GM19025 (cell line): ENCODE measurements around the gene C17orf107.

Source experiments
- ATAC-seq: cut with Tn5 transposase; IDR thresholded peaks from one replicate; pipeline ENCODE4 v1.9.1; 2021; ENCODE audit warnings: mild to moderate bottlenecking, low read depth, moderate library complexity; ENCODE audit not compliant: unreplicated experiment

The C17orf107 gene

DNA sequence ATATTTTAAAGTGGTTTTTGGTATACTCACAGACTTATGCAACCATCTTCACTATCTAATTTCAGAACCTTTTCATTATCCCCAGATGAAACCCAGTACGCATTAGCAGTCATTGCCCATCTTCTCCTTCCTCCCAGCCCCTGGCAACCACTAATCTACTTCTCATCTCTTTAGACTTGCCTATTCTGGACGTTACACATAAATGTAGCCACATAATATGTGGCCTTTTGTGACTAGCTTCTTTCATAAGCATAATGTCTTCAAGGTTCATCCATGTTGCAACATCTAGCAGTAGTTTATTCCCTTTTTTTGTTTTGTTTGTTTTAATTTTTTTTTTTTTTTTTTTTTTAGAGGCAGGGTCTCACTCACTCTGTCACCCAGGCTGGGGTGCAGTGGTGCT is 28.5 kb upstream of the C17orf107 start:
- no peak for ATAC-seq

DNA sequence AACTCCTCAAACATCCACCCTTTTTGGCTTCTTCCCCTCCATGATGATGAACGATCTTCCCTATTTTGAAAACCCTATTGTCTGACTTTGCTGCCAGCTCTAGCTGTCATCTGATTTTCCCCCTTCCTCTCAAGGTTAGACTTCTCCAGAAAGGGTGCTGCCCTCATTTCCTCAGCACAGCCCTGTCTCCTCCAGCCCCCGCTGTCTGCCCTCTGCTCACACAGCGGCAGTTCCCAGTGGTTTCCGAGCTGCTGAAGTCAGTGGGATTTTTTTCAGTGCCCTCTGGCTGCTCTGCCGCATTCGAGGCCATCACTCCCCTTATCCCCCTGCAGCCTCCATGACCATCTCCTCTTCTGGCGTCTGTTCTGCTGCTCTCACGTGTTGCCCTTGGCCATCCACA is 26.6 kb upstream of the C17orf107 start:
- no peak for ATAC-seq

DNA sequence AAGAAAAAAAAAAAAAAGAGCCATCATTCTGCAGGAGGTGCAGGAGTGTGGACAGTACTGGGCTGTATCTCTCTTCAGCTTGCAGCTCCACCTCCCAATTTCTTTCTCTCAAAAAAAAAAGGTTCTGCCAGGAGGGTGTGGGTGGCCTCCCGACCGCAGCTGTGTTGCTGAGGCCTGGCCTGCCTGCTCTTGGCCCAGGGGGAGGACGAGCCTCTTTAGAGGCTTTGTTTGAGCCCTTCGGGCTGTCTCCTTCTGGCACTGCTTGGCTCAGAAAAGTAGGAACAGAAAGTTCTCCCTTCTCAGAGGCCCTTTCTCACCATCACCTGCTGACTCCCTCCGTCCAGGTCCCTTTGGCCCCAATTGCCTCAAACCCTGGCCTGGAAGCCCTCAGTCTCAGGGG is 22.2 kb upstream of the C17orf107 start:
- no peak for ATAC-seq

DNA sequence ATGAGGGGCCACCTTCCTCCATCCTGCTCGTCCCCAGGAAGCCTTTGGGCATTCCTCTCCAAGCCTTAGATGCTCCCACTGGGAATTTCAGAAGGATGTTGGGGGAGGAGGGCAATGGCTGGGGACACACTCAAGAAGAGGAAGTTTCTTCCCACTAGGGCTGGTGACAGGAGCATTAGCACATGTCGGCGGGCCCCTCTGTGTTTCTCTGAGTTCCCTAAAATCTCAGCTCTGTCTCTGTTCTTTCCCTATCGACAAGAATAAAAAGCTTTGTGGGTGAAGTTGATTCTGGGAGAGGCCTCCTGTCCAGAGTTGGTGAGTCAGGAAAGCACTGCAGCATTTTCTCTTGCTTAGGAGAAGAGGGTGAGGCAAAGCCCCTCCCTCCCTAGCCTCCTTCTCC is 19.7 kb upstream of the C17orf107 start:
- no peak for ATAC-seq

DNA sequence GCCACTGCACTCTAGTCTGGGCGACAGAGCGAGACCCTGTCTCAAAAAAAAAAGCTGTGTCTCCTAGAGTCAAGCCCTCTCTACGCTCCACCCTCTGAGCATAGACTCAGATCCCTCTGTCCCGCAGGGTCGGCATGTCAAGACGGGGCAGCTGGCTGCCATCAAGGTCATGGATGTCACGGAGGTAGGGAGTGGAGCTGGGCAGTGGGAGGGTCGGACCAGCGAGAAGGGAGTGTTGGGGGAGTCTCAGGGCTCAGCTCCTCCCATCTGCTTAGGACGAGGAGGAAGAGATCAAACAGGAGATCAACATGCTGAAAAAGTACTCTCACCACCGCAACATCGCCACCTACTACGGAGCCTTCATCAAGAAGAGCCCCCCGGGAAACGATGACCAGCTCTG is 18.5 kb upstream of the C17orf107 start:
- no peak for ATAC-seq

DNA sequence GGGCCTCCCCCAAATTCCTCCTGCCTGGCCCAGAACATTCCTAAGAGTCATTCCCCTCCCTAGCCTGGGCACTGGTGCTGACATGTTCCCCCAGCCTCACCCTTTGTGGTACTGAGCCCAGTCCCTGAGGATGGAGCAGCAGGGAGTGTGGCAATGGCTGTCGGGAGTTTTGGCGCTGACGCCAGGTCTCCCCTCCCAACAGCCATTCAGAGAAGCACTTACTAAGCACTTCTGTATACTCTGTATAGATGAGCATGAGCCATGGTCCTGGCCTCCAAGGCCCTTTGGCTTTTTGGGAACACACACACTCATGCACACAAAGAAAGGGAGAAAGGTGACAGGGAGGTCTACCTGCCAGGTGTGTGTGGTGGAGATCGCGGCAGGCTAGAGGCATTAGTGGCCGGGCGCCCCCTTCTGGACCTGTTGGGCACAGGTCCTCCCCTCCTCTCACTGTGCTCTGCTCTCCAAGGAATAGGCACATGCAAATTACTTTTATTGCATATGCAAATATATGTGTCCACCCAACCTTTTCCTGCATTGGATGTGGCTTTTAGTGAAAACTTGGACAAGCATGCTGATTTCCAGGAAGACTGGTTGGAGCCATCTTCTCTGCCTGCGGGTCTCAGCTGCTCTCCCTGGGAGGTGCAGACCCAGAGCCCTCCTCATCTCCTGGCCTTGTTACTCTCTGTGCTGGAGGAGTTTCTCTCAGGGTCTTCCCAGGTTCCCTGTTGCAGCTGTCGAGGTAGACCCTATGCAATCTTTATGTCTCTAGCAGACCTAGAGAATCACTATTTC is 17.4 kb upstream of the C17orf107 start:
- no peak for ATAC-seq

DNA sequence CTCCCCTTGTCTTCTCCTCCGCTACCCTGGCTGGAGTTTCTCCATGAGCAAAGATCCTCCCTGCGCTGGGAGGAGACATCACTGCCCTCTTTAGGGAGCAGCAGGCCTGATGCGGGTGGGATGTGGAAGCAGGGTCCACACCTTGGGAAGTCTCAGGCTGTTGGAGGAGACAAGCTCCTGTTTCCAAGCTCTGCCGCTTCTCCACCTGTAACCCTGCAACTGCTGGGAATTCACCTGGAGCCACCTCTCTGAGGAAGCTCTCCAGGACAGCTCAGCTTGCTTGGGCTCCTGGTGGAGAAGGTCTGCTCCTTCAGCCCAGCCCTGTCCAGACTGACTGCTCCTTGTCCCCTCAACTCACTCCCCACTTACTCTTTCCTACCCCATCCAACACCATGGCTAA is 14.8 kb upstream of the C17orf107 start:
- no peak for ATAC-seq

DNA sequence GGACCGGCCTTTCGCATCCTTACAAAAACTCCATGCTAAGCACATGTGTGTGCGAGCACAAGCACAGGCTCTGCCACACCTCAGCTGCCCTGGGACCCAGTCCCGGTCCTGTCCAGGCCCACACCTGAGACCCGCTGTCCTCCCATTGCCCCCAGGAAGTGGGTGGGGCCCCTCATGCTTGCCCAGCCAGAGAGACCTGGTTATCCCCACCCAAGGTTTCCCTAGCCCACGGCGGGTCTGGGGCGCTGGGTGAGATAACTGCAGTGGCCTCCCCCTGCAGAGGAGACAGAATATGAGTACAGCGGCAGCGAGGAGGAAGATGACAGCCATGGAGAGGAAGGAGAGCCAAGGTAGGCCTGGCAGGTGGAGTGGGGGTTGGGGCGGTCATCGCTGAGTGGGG is 12.5 kb upstream of the C17orf107 start:
- ATAC-seq, result no peak

DNA sequence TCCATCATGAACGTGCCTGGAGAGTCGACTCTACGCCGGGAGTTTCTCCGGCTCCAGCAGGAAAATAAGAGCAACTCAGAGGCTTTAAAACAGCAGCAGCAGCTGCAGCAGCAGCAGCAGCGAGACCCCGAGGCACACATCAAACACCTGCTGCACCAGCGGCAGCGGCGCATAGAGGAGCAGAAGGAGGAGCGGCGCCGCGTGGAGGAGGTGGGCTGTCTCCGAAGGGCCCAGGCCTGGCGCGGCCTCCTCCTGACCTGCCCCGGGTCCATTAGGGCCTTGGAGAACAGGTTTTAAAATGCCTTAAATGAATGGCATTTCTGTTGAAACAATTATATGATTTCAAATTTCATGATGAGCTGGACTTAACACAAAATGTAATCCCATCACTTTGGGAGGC is 11.8 kb upstream of the C17orf107 start:
- no peak for ATAC-seq

DNA sequence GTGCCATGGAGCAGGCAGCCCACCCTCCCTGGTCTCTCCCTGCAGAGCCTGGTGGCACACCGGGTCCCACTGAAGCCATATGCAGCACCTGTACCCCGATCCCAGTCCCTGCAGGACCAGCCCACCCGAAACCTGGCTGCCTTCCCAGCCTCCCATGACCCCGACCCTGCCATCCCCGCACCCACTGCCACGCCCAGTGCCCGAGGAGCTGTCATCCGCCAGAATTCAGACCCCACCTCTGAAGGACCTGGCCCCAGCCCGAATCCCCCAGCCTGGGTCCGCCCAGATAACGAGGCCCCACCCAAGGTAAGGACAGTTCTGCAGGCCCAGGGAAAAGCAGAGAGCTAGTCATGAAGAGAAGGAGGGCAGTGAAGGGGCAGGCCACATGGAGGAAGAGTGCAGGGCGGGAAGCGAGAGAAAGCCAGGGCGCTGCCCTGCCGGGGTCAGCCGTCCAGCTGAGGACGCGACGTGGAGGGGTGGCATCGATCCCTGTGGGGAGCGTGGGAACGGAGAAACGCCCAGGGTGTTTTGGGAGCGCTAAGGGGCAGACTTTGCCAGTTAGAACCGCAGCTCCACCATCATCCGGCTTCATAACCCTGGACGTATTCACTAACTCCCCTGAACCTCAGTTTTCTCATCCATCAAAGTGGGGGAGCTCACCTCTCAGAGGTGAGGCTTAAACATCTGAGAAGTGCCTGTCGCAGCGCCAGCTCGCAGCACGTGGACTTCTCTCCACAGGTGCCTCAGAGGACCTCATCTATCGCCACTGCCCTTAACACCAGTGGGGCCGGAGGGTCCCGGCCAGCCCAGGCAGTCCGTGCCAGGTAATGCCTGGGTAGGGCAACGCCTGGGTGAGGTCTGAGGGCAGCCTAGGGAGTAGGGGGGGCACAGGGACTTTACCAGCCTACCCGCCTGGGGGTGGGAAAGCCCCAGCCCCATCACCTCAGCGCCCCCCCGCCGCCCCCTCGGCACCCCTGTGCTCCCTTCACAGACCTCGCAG is 7.6 kb upstream of the C17orf107 start:
- no peak for ATAC-seq

DNA sequence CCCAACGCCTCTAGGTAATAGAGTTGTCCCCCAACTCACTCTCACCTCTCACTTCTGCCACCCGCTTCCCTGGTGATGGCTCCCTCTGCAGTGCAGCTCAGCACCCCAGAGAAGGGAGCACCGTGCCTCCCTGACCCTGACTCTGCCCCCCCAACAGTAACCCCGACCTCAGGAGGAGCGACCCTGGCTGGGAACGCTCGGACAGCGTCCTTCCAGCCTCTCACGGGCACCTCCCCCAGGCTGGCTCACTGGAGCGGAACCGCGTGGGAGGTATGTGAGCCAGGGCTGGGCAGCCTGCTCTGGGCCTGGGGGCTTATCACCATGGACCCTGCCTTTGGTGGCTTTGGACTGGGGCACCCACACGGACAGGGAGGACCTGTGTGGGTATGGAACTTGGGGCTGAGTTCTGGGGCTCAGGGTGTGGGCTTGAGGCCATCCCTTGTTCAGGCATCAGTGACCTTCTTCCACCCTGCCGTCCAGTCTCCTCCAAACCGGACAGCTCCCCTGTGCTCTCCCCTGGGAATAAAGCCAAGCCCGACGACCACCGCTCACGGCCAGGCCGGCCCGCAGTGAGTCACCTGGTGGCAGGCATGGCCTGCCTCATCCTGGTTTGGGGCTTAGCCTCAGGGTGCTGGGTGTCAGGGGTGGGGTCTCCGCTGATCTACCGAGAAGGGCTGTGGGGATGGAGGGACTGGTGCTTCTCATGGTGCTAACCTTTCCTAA is 6.7 kb upstream of the C17orf107 start:
- no peak for ATAC-seq

DNA sequence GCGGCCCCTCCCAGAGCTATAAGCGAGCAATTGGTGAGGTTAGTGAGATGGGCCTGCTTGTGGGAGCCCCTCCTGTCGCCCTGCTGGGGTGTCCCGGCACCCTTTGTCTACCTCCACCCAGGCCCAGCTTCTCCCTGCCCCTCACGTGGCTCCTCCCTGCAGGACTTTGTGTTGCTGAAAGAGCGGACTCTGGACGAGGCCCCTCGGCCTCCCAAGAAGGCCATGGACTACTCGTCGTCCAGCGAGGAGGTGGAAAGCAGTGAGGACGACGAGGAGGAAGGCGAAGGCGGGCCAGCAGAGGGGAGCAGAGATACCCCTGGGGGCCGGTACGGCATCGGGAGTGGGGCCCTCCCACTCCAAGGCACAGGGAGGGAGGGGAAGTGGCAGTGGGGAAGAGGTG is 6.1 kb upstream of the C17orf107 start:
- ATAC-seq, result no peak

DNA sequence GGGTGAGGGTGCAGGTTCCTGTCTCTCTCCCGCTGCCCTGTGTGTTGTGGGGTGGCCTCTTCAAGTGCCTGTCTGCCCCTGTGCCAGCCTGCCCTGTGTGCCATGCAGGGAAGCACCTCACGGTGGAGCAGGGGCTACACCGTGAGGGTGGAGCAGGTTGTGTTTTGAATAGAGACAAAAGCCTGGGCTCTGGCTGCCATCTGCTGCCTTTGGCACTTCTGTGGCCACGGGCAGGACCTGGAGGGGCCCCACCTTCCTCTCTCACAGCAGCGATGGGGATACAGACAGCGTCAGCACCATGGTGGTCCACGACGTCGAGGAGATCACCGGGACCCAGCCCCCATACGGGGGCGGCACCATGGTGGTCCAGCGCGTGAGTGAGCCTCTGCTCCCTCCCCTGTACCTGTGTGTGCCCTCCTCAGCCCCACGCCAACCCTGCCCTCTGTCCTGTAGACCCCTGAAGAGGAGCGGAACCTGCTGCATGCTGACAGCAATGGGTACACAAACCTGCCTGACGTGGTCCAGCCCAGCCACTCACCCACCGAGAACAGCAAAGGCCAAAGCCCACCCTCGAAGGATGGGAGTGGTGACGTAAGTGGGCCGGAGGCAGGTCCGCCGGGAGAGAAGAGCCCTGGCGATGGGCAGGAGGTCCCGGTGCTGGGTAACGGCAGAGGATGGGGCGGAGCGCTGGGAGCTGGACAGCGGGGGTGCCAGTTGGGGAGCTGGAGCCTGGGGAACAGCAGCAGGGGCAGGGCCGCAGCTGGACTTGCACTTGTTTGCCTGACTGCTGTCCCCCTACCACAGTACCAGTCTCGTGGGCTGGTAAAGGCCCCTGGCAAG is 5.4 kb upstream of the C17orf107 start:
- no peak for ATAC-seq

DNA sequence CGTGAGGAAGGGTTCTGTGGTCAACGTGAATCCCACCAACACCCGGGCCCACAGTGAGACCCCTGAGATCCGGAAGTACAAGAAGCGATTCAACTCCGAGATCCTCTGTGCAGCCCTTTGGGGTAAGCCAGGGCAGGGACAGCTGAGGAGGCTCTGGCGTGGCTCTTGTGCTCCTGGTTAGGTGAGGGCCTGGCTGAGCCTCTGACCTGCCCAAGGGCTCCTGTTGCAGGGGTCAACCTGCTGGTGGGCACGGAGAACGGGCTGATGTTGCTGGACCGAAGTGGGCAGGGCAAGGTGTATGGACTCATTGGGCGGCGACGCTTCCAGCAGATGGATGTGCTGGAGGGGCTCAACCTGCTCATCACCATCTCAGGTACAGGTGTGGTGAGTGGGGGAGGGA is 4.2 kb upstream of the C17orf107 start:
- no peak for ATAC-seq

DNA sequence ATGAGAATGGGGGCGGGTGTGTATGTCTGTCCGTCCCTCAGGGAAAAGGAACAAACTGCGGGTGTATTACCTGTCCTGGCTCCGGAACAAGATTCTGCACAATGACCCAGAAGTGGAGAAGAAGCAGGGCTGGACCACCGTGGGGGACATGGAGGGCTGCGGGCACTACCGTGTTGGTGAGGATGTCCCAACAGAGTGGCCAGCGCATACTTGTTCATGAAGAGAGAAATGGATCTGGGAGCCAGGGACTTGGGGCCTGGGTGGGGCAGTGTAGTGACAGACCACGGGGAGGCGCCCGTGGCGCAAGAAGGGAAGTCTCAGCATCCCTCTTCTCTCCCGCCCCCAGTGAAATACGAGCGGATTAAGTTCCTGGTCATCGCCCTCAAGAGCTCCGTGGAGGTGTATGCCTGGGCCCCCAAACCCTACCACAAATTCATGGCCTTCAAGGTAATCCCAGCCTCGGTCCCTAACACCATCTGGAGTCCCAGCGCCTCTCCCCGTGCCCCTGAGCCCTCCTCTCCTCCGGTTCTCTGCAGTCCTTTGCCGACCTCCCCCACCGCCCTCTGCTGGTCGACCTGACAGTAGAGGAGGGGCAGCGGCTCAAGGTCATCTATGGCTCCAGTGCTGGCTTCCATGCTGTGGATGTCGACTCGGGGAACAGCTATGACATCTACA is 3.5 kb upstream of the C17orf107 start:
- ATAC-seq, result no peak

DNA sequence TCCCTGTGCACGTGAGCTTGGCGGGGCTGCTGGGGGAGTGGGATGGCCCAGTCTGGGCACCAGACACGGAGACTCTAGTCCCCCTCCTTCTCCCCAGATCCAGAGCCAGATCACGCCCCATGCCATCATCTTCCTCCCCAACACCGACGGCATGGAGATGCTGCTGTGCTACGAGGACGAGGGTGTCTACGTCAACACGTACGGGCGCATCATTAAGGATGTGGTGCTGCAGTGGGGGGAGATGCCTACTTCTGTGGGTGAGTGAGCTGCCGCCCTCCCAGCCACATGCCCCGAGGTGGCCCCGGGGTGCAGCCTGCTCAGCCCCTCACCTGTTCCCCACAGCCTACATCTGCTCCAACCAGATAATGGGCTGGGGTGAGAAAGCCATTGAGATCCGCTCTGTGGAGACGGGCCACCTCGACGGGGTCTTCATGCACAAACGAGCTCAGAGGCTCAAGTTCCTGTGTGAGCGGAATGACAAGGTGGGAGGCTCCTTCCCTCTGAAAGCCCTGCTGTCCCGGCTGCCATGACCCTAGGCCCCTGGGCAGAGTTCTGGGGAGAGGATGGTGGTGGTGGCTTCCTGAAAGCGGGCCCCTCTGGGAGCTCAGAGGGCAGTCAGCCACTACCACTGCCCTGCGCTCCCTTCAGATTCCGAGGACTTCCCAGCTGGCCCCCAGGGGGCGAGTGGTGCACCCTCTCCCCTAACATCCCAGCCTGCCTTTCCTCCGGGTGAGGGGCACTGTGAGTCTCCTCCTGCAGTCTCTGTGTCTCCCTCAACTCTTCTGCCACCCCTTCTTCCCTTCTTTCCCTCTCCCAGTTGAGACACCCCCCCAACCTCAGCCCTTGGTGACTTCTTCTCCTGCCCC is 2.8 kb upstream of the C17orf107 start:
- ATAC-seq, result no peak

DNA sequence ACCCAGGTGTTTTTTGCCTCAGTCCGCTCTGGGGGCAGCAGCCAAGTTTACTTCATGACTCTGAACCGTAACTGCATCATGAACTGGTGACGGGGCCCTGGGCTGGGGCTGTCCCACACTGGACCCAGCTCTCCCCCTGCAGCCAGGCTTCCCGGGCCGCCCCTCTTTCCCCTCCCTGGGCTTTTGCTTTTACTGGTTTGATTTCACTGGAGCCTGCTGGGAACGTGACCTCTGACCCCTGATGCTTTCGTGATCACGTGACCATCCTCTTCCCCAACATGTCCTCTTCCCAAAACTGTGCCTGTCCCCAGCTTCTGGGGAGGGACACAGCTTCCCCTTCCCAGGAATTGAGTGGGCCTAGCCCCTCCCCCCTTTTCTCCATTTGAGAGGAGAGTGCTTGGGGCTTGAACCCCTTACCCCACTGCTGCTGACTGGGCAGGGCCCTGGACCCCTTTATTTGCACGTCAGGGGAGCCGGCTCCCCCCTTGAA is 2.1 kb upstream of the C17orf107 start:
- ATAC-seq, result no peak

DNA sequence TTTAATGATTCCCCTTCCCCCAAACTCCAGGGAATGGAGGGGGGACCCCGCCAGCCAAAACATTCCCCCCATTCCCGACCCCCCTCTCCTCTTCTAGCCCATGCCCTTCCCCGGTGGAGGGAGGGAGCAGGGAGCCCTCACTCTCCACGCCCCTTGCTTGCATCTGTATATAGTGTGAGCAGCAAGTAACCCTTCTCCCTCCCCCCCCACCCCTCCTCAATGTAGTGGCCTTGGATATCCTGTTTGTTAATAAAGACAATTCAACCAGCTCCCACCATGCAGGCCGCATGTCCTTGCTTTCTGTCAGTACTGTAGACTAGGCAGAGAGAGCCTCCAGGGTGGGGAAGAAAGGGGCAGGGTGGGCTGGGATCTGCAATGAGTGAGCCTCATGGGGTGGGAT is 1.6 kb upstream of the C17orf107 start:
- no peak for ATAC-seq
